Breast epithelium (tissue), 3 donors: ENCODE measurements around the gene STX8.

Source experiments
- POLR2A ChIP-seq: fragments of 450-650 bp; IDR thresholded peaks from one replicate; pipeline ENCODE4 v1.6.1; 2016; ENCODE audit warnings: antibody characterized with exemption, mild to moderate bottlenecking, moderate library complexity
- POLR2AphosphoS5 ChIP-seq, 3 donors: sonication (generic); formaldehyde crosslinking; IDR thresholded peaks; one replicate each; pipeline ENCODE4 v1.6.1; 2017; ENCODE audit warnings: antibody characterized with exemption in 3 of 3
- TF ChIP-seq, protein P1 (sequence below), 3 donors: fragments of 450-650 bp; IDR thresholded peaks; one replicate each; pipeline ENCODE4 v1.5.1; 2016 to 2017; ENCODE audit warnings: antibody characterized with exemption in 3 of 3, mild to moderate bottlenecking in 3 of 3, moderate library complexity in 3 of 3

DNA sequence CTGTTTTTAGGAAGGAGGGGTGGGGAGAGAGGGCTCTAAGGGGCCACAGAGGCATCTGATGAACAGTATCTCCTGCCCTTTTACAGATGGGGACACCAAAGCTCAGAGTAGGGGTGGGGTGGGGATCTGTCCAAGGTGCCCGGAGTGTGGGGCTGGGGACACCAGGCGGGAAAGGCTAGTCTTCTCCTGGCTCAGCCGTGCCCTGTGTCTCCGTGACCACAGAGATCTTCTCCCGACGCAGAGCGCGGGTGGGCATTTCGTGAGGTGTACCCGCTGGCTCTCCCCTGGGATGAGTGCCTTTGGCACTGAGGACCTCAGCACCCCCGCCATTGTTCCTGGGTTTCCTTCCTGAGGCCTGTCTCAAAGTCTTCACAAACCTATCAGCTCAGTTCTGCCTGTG lies 344.8 kb downstream of the STX8 start:
- TF ChIP-seq, protein P1, sequence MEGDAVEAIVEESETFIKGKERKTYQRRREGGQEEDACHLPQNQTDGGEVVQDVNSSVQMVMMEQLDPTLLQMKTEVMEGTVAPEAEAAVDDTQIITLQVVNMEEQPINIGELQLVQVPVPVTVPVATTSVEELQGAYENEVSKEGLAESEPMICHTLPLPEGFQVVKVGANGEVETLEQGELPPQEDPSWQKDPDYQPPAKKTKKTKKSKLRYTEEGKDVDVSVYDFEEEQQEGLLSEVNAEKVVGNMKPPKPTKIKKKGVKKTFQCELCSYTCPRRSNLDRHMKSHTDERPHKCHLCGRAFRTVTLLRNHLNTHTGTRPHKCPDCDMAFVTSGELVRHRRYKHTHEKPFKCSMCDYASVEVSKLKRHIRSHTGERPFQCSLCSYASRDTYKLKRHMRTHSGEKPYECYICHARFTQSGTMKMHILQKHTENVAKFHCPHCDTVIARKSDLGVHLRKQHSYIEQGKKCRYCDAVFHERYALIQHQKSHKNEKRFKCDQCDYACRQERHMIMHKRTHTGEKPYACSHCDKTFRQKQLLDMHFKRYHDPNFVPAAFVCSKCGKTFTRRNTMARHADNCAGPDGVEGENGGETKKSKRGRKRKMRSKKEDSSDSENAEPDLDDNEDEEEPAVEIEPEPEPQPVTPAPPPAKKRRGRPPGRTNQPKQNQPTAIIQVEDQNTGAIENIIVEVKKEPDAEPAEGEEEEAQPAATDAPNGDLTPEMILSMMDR (IDR thresholded peaks at IDR 0.05): no peak
- TF ChIP-seq POLR2A (no peak), POLR2AphosphoS5 (IDR thresholded peaks at IDR 0.05) (no peak)
